Muscle of back (tissue), 13 donors: ENCODE measurements around the gene SYNCRIP. TPM values are rescaled to one million over a fixed set of nuclear protein-coding genes. Genes with fewer than 3 reads are reported as not detected.
"Not testable (repeated sequence)": the region's sequence is repeated elsewhere in the genome, so short reads cannot be mapped to it uniquely, and the experiment has no call there.

Source experiments
- DNase-seq, 3 donors: peaks; one replicate each; pipeline versions ENCODE4 v3.0.0 to v3.0.0-alpha.2; 2013
- long read RNA-seq, 9 donors: transcript quantifications; one replicate each; lab custom pipeline, GENCODE V29; 2026
- polyA plus RNA-seq, 10 donors: library from polyadenylated mRNA; unstranded; fragments of 120-200 nt; gene quantifications; one replicate each; pipeline ENCODE4 v1.2.1, GENCODE V29; 2013; ENCODE audit not compliant: insufficient read length in 10 of 10

The SYNCRIP gene
- 100 to 1,000 TPM in 8 of 10 donors, 10 to 100 TPM in 2; 84.0 to 138 (median 114) TPM for polyA plus RNA-seq
- long read RNA-seq, donor 1, full-length matches to known transcripts, result 5 of 19 reads
- long read RNA-seq, donor 1, partial matches to known transcripts, result 14 of 19 reads
- long read RNA-seq, donor 1, other reads (novel, unspliced or antisense), result 0 of 19 reads
- long read RNA-seq, donor 2, full-length matches to known transcripts, result 3 of 26 reads
- long read RNA-seq, donor 2, partial matches to known transcripts, result 23 of 26 reads
- long read RNA-seq, donor 2, other reads (novel, unspliced or antisense), result 0 of 26 reads
- long read RNA-seq, donor 3, result 0 reads
- long read RNA-seq, donor 4, full-length matches to known transcripts, result 4 of 11 reads
- long read RNA-seq, donor 4, partial matches to known transcripts, result 7 of 11 reads
- long read RNA-seq, donor 4, other reads (novel, unspliced or antisense), result 0 of 11 reads
- long read RNA-seq, donor 5, full-length matches to known transcripts, result 4 of 21 reads
- long read RNA-seq, donor 5, partial matches to known transcripts, result 17 of 21 reads
- long read RNA-seq, donor 5, other reads (novel, unspliced or antisense), result 0 of 21 reads
- long read RNA-seq, donor 6, full-length matches to known transcripts, result 7 of 24 reads
- long read RNA-seq, donor 6, partial matches to known transcripts, result 17 of 24 reads
- long read RNA-seq, donor 6, other reads (novel, unspliced or antisense), result 0 of 24 reads
- long read RNA-seq, donor 7, full-length matches to known transcripts, result 7 of 14 reads
- long read RNA-seq, donor 7, partial matches to known transcripts, result 7 of 14 reads
- long read RNA-seq, donor 7, other reads (novel, unspliced or antisense), result 0 of 14 reads
- long read RNA-seq, donor 8, full-length matches to known transcripts, result 3 of 37 reads
- long read RNA-seq, donor 8, partial matches to known transcripts, result 34 of 37 reads
- long read RNA-seq, donor 8, other reads (novel, unspliced or antisense), result 0 of 37 reads
- long read RNA-seq, donor 9, full-length matches to known transcripts, result 1 of 1 reads
- long read RNA-seq, donor 9, partial matches to known transcripts, result 0 of 1 reads
- long read RNA-seq, donor 9, other reads (novel, unspliced or antisense), result 0 of 1 reads

DNA sequence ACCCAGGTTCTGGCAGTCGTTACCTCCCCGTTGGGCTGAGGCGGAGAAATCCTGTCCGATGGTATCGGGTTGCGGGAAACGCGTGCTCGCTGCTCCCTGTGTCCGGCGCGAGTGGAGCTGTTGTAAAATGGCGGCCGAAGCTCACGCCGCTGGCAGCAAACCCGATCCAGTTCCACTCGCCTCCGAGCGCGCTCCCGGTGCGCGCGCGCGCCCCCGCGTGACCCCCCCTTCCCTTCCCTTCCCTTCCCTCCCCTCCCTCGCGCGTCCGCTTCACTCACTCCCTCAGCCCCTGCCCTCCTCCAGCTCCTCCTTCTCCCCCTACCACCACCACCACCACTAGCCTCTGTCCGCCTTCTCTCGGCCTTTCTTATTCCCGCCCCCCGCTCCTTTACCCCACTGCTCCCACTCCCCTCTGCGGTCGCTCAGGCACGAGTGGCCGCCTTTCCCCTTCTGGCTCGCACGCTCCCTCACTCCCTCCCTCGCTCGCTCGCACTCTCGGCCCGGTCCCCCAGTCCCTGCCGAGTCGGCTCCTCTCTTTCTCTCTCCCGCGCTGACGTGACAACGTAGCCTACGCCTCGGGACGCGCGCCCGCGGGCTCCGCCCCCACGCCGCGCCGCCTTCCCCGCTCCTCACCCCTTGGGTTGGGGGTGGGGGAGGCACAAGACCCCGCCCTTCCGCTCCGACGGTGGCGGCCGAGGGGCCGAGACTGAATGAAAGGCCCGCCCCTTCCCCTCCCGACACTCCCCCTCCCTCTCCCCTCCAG lies at the start of gene SYNCRIP:
Gene SYNCRIP (minus strand): TSS at position 113 of the 763 bp plus-strand sequence. CDS start 1,447 bp downstream, outside the sequence.
- DNase-seq, result peak; percentile 99 to 100 (median 99)

DNA sequence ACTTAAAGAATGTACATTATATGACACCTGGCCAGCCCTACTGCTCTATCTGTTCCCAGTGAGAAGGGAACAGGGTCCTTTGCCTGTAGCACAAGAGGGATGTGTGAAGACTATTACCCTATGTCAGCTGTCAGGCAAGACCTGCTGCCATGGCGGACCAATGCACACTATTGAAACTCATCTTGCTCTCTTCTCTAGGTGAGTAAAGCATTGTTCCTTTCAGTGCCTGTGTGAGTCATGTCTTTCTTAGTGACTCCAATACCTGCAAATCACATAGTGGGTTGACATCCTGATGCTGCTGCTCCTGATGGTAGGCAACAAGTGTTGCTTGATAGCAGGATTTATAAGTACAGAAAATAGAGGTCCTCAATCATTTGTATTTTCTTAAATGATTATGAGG lies 48.8 kb upstream of the SYNCRIP start:
- DNase-seq, result no peak

DNA sequence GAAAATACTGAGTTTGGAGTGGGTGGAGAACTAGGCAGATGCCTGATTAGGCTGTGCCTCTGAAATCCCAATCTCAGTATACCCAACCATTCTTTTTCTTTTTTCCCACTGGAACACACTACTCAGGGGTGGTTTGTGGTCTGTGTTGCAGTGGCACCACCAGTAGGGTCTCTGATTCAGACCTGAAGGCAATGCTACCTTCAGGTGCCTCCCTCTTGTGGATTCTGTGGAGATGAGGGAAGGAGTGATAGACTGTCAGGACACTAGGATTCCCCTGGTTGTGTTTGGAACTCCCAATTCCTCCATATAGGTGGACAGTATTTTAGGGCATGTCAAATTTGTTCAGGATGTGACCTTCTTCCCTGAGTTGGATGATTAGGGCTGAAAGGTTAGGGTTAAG lies 47.4 kb upstream of the SYNCRIP start:
- DNase-seq, result no peak

DNA sequence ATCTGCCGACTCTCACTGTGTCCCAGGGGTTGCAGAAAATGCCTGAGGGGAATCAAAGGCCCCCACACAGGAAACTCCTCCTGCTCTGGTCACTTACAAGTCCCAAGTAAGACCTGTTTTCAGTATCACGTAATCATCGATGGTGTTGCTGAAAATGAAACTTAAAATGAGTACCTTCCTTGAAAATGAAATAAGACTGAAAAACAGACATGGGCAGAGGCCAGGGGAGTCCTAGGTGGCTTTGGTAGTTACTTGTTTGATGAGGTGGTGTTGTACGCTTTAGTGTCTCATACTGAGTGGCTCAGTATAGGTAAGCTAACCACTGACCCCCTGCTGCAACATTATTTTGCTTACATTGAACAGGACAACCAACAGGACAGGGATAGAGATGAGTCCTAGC lies 43.0 kb upstream of the SYNCRIP start:
- DNase-seq, result no peak

DNA sequence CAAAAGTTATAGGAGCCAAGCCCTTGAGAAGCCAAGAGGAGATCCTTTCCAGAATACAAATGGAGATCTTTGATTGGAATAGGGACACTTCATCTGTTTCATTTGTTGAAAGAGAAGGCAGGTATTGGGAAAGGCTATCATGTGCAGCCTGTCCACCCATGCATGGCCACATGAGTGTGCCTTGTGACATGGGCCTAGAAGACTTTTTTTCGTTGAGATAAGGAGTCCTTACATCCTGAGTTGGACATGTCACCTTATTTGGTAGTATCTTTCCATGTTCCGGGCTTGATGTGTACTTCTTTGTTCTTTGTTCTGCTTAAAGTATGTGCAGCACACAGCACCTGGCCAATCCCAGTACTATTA lies 42.1 kb upstream of the SYNCRIP start:
- DNase-seq, result no peak

DNA sequence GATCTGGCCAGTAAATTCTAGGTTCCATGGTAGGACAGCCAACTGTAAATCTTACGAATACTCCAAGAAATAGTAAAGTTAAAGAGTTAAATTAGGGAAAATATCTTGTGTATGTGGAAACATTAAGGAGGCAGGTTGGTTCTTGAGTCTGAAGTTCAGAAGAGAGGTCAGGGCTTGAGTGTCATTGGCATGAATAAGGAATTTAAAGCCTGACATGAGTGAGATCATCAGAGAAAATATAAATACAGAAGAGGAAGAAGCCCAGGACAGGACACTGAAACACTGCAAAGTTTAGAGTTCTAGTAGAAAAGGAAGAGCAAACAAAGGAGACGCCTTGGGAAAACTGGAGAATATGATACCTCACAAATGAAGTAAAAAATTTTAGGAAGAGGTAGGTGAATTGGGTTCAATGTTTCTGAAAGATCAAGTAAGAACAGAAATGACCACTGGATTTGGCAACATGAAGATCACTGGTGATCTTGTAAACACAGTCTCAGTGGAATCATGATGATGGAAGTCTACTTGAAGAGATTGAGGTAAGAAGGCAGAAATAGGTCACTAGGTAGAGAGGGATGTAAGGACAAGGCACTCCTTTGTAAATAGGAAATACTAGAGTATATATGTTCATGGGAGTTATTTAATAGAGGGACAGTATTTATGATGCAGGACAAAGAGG lies 41.6 kb upstream of the SYNCRIP start:
- DNase-seq, result no peak

GRCh38 chr6:85681899-85682298 lies 39.2 kb upstream of the SYNCRIP start:
- DNase-seq, result not testable (repeated sequence)

DNA sequence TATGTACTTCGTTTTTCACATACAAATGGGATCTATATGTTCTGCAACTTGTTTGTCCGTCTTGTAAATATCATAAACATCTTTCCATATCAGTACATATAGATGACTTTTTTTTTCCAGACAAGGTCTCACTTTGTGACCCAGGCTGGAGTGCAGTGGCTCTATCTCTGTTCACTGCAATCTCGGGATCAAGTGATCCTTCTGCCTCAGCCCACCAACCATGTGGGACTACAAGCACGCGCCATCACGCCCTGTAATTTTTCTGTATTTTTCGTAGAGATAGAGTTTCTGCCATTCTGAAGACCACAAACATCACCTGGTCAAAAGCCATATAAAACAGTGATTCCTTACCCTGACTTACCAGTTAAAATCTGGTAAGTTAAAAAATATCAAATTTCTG lies 37.7 kb upstream of the SYNCRIP start:
- peak in 1 of 3 donors; percentile 31 for DNase-seq

DNA sequence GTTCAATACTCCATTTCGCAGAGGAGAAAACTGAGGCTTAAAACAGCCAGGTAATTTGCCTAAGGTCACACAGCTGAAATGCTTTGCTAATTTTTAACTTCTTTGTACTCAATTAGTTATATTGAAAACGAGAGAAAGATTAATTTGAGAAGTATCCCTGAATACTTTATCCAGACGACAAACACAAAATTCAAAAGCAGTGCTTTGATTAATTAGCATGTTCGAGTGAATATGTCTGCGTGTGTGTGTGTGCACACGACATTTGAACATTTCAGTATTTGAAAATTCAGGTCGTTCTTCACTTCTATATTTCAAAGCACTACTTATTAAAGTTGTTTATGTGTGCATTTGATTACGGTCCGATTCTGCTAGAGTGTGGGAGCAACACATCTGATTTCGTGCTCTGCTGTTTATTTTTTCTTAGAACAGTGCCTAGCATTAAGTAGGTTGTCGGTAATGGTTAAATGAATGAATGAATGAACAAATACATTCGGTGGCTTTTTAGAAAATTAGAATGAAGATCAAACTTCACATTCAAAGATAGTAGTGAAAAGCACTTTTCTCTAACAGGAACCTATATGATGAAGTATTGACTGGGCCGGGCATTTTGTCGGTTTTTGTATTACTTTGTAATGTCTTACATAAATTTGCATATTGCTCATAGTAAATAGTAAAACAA lies 36.9 kb upstream of the SYNCRIP start:
- DNase-seq, result peak in 2 of 3 donors; percentile 6 to 51

GRCh38 chr6:85678602-85679444 lies 36.1 kb upstream of the SYNCRIP start:
- DNase-seq, result peak; percentile 99 to 100 (median 99)

DNA sequence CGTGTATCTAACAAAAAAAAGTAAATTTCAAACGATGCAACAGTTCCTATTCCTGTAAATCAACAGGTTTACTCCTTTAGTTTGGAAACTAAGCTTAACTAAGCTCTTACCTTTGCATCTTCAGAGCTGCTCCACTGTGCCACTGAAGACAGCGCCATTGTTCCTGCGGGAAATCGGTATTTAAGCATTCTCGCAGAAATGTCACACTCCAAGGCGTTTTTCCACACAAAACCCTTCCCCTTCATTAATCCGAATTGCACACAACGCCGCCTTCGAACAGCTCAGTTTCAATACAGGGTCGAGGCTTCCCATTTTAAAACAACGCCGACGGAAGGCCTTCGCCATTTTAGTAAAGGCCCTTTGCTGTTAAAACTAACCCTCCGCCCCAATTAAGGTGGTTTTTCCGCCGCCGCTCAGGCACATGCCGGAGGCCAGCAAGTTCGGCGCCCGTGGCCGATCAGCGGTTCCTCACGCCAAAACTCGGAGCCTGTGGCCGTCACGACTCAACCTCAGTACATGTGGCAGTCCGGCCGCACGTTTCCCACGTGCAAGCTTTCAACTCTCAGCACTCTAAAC lies 35.4 kb upstream of the SYNCRIP start:
- no peak for DNase-seq

DNA sequence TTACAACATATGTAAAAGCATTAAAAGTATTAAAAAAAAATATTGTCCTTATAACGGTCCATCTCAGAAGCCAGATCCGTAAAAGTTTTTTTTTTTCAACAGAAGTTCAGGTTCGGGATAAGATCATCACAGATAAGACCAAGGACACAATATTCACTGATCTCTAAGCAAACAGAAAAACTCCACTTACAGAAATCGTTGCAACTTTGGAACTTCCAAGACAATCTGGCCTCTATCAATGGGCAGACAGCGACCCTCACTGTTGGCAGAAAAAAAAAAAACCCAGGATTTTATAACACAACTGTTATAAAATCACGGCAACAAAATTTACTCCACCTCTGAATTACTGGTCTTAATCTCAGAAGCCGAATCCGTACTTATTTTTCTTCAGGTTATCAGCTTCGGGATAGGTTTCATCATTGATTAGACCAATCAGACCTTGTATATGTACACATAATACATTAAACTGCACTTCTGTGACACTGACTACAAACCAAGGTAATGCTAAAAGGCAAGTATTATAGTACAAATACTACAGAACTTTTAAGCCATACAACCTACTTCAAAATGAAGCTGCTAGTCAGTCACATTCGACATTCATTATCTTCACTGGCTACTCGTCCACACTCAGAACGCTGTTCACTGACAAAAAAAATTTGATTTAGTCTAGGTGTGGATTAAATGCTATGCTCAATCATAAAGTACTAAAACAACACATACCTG lies 34.7 kb upstream of the SYNCRIP start:
- DNase-seq, result peak in 2 of 3 donors; percentile 34 to 53

DNA sequence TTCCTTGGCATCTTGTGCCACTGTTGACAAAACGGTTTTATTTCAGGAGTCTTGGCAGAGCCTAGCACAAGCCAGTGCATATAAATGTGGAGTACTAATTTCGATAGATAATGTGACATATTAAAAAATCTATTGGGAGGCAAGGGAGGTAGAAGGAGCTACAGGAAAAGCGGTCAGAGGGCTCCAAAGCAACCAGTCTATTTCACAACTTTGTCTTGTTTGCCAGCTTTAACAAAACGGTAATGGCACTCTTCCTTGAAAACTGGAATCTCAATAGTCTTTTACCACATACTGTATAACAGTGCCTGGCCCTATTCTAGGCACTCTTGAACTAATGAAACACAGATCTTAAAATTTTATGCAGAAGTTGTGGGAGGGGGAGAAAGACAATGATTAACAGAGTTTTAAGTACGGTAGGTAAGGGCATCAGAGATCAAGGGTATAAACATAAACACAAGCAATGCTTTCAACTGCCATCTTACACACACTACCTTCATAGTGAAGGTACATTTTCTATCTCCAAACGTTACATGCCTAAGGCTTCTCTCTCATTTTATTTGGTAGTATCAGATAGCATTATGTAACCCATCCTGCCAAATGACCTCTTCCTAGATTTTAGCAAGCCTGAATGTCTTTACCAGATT lies 33.5 kb upstream of the SYNCRIP start:
- peak in 2 of 3 donors; percentile 8 to 15 for DNase-seq

DNA sequence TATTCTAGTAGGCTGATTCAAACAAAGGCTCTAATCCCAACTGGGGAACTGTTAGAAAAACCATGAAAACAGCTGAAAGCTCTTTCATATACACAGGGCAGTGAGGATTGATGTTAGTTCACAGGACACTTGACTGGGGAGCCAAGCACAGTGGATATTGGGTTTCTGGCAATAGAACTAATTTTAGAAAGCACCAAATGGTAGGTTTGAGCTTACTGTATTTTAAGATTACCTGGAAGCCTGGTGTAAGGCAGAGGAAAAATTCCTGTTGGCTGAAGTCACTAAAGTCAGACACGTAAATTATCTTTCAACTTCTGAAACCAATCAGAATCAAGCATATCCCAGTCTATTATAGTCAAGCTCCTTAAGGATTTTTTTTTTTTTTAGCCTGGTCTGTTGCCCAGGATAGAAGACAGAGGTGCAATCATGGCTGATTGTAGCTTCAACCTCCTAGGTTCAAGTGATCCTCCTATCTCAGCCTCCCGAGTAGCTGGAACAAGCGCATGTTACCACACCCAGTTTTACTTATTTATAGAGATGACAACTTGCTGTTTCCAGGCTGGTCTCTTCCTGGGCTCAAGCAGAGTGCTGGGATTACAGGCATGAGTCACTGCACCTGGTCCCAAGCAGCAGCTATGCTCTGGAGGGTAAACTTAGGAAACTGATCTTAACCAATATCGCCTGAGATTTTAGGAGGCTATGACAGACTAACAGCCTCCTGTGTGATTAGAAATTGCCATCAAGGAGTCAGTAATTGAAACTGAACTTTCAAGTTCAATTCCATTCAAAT lies 32.5 kb upstream of the SYNCRIP start:
- peak in 2 of 3 donors; percentile 22 to 45 for DNase-seq

DNA sequence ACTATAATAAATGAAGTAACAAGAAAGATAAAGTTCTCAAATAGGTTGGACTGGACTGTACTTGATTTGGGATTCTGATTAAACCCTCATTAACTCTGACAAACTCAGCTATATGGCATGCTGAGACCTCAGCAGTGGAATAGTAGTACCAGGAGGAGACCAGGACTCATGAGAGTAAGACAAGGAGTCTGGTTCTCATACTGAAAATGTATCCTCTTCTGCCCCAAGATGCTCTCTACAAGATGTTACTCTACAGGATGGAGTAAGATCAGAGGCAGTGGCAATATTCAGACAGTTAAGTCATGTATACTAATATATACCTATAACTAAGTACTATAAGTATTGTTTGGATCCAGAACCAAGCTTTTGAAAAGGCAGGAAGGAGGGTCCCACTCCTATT lies 31.9 kb upstream of the SYNCRIP start:
- no peak for DNase-seq

DNA sequence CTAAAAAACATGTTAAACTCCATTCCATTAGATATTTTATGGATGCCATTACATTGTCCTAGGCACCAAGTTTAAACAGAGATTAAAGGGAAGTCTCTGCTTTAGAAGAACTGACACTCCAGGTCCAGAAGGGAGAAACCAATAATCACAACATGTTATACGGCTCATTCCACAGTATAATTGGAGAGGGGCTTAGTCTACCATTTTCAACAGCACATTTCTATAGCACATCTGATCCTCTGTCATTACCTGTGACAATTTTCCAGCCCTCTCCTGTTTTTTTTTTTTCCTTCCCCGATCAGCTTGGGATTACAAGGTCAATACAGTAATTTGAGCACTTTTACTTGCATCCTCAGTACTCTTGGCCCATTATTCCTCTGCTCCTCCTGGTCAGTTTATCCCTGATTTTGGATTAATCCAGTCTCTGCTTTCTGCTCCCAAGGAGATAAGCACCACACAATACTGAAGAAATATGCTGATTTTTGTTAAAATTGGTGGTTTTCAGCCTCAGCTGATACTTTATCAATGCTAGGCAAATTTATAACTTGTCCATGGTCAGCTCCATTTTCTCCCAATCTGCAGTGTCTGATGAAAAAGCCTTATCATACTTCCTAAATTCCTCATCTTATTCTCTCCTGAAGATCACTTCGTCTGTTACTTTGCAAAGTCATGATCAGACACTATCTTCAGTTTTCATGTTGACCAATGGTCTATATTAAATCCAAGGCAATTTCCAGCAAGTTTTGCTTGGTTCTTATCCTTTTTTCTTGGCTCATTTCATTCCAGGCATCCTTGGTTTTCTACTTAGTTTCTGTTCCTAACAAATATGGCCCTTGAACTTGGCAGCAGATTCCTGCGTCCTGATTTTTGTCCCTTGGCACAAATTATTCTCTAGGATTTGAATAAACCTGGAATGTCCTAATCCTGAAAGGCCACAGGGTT lies 30.8 kb upstream of the SYNCRIP start:
- DNase-seq, result no peak
